ENCODE results near the gene RAD9A.

Gene RAD9A

GRCh38 chr11:67429038-67429668 lies 37.4 kb downstream of the RAD9A start:
- no peak for DNase-seq

DNA sequence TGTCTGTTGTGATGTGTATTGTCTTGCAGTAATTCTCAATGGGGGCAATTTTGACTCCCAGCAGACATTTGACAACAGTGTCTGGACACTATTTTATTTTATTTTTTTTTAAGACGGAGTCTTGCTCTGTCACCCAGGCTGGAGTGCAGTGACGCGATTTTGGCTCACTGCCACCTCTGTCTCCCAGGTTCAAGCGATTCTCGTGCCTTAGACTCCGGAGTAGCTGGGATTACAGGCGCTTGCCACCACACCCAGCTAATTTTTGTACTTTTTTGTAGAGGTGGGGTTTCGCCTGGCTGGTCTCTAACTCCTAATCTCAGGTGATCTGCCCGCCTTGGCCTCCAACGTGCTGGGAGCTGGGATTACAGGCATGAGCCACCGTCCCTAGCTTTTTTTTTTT lies 37.9 kb downstream of the RAD9A start:
- DNase-seq = no peak

GRCh38 chr11:67431346-67432249 lies 39.8 kb downstream of the RAD9A start:
- no peak for DNase-seq

DNA sequence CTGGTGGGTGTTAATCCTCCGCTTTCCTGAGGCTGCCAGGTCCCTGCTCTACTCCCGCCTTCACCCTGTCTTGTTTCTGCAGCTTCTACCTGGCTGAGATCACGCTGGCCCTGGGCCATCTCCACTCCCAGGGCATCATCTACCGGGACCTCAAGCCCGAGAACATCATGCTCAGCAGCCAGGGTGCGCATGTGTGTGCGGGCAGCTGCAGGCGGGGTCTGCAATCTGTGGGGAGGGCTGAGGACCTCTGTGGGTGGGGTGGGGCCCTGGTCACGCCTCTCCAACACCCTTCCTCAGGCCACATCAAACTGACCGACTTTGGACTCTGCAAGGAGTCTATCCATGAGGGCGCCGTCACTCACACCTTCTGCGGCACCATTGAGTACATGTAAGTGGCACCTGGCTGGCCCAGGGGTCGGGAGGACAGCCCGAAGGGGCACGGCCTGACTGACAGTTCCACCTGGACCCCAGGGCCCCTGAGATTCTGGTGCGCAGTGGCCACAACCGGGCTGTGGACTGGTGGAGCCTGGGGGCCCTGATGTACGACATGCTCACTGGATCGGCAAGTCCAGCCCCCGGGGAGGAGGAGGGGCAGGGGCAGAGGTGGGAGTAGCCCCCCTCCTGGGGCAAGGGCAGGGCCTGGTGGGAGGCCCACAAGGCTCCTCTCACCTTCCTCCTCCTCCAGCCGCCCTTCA lies 41.0 kb downstream of the RAD9A start:
- DNase-seq = no peak

DNA sequence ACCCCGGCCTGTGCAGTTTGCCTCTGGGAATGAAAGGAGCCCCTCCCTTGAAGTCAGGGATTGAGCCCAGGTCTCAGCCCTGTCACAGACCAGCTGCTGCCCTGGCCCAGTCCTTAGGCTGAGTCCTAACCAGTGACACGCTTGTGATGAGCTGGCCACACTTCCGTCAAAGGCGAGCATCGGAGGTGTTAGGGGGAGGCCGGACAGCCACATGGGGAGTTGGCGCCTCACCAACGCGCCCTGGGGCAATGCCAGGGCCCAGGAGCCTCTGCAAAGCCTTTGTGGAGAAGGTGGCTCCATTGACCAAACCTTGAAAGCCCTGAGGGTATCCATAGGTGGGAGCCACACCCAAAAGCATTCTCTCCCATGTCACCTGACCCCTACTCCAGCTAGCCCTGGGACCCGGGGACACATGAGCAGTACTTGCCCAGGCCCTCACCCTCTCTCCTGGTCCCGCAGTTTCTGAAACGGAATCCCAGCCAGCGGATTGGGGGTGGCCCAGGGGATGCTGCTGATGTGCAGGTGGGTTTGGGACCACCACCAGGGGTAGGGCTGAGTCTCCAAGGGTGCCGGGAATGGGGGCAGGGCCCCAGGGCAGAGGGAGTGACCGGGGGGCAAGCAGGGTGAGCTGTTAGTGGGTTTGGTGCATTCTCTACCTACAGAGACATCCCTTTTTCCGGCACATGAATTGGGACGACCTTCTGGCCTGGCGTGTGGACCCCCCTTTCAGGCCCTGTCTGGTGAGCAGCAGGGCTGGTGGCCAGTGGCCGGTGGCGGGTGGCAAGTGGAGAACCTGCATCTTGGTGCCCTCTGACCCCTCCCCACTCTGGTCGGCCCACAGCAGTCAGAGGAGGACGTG lies 42.0 kb downstream of the RAD9A start:
- no peak for DNase-seq

GRCh38 chr11:67434395-67434881 lies 42.7 kb downstream of the RAD9A start:
- no peak for DNase-seq

- no peak for DNase-seq
Observed at GRCh38 chr11:67435031-67435726, 43.4 kb downstream of the RAD9A start.

DNA sequence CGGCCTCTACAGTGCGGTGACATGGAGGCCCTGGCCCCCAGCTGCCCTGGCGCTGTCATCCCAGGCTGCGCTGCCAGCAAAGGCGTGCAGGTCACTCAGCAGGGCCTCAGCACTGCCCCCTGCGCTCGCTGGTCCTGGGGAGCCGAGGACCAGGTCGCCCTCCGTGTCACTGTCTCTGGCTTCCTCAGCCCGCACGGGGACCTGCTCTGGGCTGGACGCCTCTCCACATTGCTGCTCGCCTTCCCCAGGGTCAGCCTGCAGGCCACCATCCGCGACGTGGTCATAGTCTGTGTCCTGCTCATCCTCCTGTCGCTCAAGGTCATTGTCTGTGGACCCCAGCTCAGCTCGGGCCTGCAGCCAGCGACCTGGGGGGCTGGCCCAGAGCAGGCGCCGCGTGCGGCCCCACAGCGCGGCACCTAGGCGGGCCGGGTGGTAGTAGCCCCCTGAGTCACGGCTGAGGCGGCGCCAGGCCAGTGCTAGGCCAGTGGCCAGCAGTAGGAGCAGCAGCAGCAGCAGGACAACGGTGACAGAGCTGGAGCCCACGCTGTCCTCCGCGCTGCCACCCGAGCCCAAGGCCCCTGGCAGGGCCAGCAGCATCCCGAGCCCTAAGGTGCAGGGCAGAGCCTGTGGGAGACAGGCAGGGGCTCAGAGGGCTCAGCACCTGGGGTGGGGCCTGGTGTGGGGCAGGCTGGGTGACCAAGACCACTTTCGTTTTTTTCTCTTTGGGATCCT lies 44.1 kb downstream of the RAD9A start:
- no peak for DNase-seq

DNA sequence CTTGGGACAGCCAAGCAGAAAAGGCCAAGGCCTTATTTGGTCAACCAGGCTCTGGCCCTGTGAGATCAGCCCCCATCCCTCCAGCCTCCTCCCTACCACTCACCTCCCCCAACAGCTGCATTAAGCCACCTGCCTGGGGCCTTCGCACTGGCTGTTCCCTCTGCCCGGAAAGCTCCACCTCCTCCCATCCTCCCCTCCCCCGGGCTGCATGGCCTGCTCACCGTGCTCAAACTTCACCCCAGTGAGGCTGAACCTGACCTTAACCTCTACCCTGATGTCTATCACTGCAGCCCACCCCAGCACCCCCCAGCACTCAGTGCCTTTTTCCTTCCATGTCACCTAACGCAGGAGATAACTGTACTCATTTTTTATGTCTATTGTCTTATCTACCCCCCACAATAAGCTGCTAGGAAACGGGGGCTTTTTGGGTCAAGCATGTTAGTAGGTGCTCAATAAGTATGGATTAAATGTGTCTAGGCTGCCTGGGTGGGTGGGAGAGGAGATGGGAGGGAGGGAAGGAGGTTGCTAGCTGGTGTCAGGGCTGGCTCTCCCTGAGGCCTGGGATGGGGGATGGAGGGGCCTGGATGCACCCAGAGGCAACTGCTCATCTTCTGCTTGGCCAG lies 44.8 kb downstream of the RAD9A start:
- DNase-seq = no peak

DNA sequence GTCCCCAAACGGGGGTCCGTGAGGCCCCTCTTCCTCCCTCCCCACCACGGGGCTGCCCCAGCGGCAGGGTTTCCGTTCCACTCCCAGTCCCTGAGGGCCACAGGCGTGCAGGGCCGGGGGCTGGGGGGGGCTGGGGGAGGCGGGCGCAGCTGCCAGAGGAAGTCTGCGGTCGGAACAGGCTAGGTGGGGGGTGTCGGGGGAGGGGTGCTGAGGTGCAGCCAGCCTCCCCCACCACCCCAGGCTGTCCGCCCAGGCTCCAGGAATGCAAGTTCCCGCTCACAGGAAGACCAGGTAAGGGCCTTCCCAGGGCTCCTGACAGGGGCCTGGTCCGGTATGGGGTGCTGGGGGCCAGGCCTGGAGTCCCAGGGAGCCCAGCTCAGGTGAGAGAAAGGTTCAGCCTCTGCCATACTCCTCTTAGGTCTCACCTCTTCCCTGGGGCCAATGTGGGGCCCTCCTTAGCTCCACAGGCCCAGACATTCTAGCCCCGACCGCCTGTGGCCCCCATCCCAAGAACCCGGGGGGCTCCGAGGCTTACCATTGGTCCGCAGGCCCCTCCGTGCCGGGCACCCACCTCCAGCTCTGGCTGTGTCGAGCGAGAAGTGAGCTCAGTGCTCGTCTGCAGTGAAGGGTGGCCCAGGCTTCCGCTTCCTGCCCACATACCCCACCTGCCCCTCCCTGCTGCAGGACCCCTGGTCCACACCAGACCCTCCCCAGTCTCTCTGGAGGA lies 45.5 kb downstream of the RAD9A start, which contains the start of gene PTPRCAP:
Gene PTPRCAP, minus strand, starts transcription at position 601 of the 727 bp plus-strand sequence. Its CDS starts 63 bp downstream, at position 538.
- no peak for DNase-seq

GRCh38 chr11:67437809-67438157 lies 46.0 kb downstream of the RAD9A start:
- no peak for DNase-seq

DNA sequence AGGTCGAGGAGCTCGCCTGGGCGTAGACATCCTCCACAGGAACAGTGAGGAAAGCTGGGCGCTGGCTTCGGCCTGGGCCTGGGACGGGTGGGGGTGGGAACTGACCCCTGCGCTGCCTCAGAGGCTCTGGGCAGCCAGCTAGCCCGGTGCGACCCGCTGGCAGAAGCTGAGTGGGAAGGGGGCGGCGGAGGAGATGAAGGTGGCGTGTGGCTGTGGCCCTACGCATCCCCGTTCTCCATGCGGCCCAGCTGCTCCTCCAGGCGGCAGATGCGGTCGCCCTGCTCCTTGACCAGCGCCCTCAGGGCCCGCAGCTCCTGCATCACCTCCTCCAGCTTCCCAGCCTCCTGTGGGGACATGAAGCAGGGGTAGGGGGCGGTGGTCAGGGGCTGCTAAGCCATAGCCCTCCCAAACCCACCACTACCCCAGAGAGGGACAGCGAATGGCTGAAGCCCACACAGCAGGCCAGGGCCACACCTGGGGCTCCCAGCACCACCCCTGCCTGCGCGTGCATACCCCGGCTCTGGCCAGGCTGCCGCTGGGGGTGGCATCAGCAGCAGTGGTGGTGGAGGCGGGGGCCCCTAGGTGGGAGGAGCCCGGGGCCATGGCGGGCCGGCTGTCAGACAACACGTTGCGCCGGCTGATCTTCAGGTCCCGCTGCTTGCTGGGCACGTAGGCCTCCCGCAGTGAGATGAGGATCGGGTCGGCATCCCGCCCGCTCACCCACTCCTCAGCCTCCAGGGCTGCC lies 46.5 kb downstream of the RAD9A start:
- no peak for DNase-seq

DNA sequence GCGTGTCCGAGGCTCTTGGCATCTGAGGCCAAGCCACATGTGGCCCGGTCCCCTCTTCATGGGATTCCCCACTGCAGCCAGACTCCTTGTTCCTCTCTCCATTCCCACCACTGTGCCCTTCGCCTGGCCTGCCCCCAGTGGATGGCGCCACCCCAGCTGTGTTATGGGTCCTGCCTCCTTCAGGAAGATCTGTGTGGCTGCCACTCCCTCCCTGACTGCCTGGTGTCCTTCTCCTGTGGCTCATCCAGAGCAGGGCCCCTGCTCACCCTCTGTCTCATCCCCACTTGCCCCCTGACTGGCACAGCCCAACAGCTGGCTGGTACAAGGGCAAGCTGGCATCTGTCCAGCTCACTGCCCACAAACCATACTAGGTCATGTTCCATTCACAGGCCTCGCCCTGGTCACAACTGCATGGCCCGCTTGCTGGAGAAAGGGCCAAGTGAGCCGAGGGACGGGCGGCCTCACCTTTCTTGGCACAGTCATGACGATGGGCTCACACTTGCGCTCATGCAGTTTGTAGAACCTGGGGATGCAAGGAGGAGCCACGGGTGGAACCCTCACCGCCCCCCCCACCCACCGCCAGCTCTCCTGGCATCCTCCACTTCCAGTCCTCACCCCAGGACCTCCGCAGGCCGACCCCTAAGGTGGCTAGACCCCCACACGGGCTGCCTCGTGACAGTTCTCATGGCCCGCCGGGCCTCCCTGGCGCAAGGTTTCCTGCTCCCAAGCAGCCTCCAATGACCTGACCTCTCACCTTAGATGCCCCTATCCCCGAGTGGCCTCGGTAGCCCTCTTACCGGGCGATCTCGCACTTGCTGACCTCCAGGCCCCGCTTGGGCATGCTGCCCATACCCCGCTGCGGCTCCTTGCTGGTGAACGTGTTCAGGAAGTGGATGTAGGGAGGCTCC lies 47.8 kb downstream of the RAD9A start:
- no peak for DNase-seq

DNA sequence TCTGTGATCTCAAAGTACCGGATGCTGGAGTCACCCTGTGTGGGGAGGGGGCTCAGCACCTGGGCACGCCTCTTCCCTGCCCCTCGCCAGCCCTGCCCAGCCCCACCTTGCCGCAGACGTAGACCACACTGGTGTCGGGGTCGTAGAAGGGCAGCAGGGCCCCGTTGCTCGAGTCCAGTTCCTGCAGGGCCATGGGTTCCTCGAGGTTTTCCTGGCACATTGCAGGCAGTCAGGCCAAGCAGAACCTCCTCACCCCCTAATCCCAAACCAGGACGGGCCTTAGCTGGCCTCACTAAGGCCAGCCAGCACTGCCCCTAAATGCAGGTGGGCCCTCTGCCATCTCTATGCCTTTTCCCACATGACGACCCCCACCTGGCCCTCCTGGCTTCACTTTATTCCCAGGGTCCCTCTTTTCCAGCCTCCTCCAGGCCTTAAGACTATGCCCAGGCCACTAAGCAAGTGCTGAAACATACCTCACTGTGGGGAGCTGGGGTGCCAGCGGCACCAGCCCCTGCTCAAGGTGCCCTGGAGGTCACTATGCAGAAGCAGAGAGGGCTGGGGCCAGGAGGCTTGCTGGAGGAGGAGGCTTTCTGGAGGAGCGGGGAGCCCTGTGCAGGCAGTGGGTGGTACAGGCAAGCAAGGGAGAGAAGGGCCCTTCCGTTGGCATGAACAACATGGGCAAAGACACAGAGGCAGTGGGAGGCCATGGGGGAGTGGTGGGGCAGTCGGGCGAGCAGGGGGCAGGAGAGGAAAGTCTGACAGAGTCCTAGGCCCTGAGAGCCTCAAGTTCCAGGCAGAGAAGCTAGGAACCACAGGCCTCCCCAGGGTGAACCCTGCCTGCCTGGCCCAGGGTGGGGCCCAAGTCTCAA lies 48.7 kb downstream of the RAD9A start:
- DNase-seq = no peak

GRCh38 chr11:67441098-67441563 lies 49.3 kb downstream of the RAD9A start:
- no peak for DNase-seq

DNA sequence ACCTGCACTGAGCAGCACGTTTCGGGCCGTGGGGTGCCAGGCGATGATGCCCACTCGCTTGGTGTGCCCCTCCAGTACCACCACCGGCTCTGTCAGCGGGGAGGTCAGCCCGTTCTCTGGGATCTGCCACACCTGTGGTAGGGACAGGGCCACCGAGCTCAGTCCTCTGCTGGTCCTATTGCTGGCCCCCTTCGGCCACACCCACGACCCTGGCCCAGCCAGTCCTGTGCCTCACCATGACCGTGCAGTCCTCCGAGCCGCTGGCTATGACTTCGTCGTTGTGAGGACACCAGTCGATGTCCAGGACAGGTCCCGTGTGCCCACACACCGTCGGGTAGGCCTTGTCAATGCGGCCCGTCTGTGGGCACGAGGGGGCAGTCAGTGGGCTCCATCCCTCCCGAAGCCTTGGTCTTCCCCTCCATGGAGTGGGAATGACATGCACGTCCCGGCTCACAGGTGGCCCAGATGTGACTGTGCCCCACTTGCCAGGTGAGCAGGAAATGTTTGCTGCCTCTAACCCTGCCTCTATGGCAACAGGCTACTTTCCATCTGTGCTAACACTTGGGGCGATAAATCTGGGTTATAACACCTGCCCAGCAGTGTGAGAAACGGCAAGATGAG lies 50.1 kb downstream of the RAD9A start:
- no peak for DNase-seq
